NCI-H2227 treated with DMSO at 0.1 percent for 48 hours (cell line): ENCODE measurements around the gene SEC24C.
"Not testable (repeated sequence)": the region's sequence is repeated elsewhere in the genome, so short reads cannot be mapped to it uniquely, and the experiment has no call there.

ENCODE experiments used
- DNase-seq: peaks from one replicate; lab custom pipeline; 2025; lab: John Stamatoyannopoulos, UW

SEC24C gene

GRCh38 chr10:73731588-73732375, 12.4 kb upstream of the SEC24C start:
- DNase-seq: no peak

GRCh38 chr10:73732426-73732825, 11.7 kb upstream of the SEC24C start:
- DNase-seq: no peak

GRCh38 chr10:73732931-73733623, 11.1 kb upstream of the SEC24C start:
- DNase-seq: no peak

GRCh38 chr10:73734028-73734720, 10.0 kb upstream of the SEC24C start:
- no peak for DNase-seq

- no peak for DNase-seq
Measured at GRCh38 chr10:73734796-73735305, 9.3 kb upstream of the SEC24C start.

- DNase-seq: not testable (repeated sequence)
Measured at GRCh38 chr10:73740501-73741254, 3.5 kb upstream of the SEC24C start.

GRCh38 chr10:73742454-73742734, 1.8 kb upstream of the SEC24C start:
- DNase-seq: no peak

- no peak for DNase-seq
Measured at GRCh38 chr10:73743327-73743904, 756 bp upstream of the SEC24C start.

- no peak for DNase-seq
Measured at GRCh38 chr10:73744664-73744975, 448 bp downstream of the SEC24C start.

- no peak for DNase-seq
Measured at GRCh38 chr10:73746721-73747120, 2.5 kb downstream of the SEC24C start.

GRCh38 chr10:73750819-73751218, 6.6 kb downstream of the SEC24C start:
- DNase-seq: no peak

- no peak for DNase-seq
Measured at GRCh38 chr10:73756183-73756582, 12.0 kb downstream of the SEC24C start.

- no peak for DNase-seq
Measured at GRCh38 chr10:73758704-73759511, 14.7 kb downstream of the SEC24C start.

- DNase-seq: no peak
Measured at GRCh38 chr10:73759512-73760115, 15.4 kb downstream of the SEC24C start.

GRCh38 chr10:73761781-73762180, 17.6 kb downstream of the SEC24C start:
- DNase-seq: no peak

GRCh38 chr10:73762915-73763314, 18.7 kb downstream of the SEC24C start:
- no peak for DNase-seq

GRCh38 chr10:73763343-73763742, 19.2 kb downstream of the SEC24C start:
- no peak for DNase-seq

- no peak for DNase-seq
Measured at GRCh38 chr10:73765066-73765465, 20.9 kb downstream of the SEC24C start.

- no peak for DNase-seq
Measured at GRCh38 chr10:73768881-73769280, 24.7 kb downstream of the SEC24C start.

GRCh38 chr10:73769396-73769795, 25.2 kb downstream of the SEC24C start:
- DNase-seq: no peak
